Fibroblast of skin of back (primary cell): ENCODE results near the gene LANCL3.
A peak's percentile ranks its signal among the peaks of the same experiment; 100 is the strongest.
"Not testable (repeated sequence)": the region's sequence is repeated elsewhere in the genome, so short reads cannot be mapped to it uniquely, and the experiment has no call there.

Experiments
- DNase-seq: peaks from one replicate; pipeline ENCODE4 v3.0.0-alpha.2; 2013

The LANCL3 gene

DNA sequence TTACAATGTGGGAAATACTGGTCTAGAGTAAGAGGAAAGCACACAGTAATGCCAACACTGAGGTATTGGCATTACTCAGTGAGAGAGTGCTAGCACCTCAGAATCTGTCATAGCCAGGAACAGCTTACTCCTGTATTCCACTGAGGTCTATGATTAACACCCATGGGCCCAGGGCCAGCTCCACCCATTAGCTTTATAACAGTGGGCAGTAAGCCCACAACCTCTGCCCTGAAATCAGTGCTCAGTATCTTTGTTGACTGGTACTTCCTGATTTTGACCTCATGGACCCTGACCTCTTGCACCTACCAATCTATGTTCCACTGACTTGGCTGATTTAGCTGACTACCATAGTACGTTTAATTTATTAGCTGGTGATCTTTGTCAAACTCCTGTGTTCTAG lies 56.1 kb downstream of the LANCL3 start:
- DNase-seq, result no peak

DNA sequence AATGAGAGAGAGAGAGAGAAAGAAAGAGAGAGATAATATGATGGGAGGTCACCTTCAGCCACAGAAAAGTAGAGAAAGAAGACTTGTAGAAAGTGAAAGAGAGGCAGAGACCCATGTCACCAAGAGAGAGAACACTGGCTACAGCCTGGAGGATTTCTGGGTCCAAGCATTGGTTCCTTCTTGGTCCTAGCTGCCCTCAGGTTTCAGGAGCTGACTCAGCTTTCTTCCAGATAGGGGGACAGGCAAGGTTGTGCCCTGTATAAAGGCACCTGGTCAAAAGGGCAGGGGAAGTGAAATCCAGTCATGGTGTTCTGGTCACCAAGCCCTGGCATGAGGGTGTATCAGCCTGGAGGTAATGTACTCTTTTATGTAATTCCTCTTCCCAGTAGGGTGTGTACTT lies 66.6 kb downstream of the LANCL3 start:
- no peak for DNase-seq

DNA sequence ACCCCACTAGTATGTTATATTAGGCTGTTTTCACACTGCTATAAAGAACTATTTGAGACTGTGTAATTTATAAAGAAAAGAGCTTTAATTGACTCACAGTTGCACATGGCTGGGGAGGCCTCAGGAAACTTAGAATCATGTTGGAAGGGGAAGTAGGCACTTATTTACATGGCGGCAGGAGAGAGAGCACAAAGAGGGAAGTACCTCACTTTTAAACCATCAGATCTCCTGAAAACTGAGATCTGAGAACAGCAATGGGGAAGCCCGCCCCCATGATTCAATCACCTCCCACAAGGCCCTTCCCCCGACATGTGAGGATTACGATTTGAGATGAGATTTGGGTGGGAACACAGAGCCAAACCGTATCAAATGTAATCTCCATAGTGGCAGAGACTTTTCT lies 68.7 kb downstream of the LANCL3 start:
- no peak for DNase-seq

DNA sequence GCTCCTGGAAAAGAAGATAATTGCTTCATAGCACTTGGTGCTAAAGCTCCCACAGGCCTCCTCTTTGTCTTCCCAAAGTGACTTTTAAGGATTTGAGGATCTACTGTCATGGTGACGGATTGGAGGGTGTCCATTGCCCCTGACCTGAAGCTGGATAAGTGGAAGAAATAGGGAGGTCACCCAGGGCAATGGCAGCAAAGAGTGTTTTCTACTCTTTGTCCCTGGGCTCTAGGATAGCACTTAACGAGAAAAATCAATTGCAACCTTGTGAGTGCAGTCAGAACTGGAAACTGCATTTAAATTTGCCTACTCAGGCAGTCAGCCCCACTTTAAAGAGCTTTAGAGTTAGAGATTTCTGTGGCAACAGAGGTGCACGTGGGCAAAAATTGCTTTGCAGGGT lies 70.4 kb downstream of the LANCL3 start:
- DNase-seq, result no peak

DNA sequence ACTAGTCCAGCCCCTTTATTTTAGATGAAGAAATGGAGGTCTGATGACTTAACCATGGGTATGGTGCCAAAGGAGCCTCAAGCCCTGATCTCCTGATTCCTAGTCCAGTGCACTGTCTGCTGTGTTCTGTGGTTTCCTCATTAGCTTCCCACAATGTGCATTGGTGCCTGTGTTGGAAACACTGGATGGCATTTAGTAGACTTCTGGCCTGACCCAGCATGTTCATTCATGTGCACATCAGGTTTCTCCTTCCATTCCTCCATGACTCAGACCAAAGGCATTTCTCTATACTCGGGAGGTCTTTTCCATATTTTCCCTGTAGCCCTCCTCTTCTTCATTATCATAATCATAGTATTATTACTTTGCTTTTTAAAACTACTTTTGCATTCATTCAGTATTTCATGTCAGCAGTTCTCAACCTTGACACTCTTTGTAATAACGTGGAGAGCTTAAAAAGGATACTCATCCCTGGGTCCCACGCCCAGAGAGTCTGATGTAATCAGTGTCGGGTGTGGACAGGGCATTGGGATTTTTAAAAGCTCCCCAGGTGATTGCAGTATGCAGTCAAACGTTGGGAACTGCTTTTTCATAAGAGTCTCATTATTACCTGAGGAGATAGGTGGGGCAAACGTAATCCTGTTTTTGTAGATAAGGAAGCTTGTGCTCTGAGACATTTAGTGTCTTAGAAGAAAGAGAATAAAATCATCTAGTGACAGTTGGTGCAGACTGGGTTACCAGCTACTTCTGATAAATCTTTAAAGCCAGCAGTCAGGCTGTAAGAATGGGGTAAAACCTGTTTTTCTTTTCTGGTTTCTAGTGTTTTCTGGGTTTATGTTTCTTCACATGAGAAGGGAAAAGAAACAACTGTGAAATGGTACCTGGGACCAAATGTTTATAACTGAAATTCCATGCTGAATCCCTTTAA lies 73.2 kb downstream of the LANCL3 start:
- DNase-seq, result no peak

DNA sequence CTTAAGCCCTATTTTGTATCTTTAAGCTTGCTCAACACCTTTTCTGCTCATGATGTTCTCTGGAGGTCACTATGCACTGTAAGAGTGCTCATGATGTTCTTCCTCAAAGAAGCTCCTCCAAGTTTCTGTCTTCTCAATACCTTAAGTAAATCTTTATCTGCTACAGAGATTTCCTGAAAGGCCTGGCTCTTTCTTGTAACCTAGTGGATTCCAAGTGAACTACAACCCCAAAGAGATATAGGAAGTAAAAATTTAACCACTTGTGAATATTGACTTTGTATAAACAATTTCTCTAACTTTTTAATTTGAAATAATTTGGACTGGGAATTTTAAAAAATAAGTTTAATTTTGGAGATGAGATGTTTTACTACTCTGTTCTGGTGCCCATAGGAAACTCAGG lies 74.8 kb downstream of the LANCL3 start:
- DNase-seq, result no peak

DNA sequence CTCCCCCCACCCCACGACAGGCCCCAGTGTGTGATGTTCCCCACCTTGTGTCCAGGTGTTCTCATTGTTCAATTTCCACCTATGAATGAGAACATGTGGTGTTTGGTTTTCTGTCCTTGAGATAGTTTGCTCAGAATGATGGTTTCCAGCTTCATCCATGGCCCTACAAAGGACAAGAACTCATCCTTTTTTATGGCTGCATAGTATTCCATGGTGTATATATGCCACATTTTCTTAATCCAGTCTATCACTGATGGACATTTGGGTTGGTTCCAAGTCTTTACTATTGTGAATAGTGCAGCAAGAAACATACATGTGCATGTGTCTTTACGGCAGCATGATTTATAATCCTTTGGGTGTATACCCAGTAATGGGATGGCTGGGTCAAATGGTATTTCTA lies 79.4 kb downstream of the LANCL3 start:
- DNase-seq, result not testable (repeated sequence)

DNA sequence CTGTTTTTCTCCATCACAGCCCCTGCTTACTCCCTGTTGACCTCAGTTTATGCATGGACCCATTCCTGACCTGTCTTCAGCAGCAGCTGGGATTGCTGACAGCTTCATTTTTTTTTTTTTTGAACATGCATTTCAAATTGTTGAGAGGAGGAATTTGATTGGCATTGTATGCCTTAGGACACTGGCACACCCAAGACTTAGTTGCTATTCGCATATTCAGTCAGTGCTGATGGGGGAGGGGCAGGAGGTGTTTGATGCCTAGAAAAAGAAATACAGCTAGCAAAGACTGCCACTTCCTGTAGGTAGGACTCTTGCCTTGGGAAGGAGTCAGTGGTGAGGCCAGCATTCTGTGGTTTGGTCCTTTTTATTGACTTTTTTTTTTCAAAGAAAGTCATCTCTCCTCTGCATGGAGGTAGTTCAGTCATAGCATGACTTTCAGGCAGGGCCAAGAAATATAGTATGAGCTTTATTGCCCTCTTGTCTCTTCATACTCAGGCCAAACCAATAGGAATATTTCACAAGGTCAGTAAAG lies 80.5 kb downstream of the LANCL3 start:
- no peak for DNase-seq

DNA sequence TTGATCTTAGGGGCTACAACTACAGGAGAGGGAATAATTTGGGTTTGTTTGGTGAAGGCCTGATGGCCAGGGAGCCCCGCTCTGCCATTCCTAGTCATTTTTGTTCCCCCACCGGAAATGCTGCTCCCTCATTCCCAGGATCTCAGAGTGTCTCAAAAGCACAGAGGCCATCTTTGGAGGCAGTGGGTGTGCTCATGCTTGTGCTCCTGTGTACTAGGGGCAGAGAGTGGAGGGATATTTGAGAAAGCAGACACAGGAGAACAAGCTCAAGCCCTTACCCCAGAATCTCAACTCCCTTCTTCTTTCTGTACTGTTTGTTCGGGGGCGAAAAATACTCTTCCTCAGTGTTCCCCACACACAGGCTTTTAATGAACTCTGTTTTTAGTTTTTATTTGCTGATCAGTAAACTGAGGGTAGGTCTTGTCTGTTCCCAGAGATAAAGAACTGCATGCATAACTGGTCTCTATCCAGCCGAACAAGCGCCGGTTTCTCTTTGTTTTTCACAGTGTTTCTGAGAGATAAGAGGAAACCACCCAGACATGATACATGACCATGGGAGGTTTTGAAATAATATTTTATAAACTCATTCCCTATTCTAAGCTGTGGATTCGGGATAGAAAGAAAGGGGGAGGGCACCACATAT lies 81.2 kb downstream of the LANCL3 start:
- DNase-seq, result no peak

DNA sequence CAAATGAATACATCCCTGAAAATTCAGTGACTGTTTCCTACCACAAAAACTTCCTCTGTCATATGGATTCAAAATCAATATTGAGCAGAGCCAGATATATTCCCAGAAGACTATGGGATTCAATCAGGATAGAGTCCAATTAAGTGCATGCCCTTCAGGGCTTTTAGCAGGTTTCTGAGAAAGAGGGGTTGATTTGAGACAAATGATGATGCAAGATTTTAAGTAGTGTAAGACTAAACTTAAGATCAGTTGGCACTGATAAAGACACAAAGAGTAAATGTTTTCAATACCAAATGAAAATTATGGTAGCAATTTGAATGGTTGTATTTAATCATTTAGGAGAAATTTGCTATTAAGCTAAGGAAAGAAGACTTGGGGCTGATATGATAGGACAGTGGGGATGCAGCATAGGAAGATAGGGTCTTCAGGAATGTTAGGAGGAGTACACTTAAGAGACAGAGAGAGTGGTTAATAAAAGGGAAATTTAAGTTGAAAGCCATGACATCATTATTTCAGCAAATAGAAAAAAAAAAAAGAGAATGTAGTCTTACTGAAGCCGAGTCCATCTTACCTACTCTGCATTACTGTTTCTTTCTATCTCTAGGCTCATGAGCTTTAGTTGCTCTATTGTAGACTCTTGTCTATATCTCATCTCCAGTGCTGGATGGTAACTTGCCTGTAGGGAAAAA lies 82.1 kb downstream of the LANCL3 start:
- no peak for DNase-seq

DNA sequence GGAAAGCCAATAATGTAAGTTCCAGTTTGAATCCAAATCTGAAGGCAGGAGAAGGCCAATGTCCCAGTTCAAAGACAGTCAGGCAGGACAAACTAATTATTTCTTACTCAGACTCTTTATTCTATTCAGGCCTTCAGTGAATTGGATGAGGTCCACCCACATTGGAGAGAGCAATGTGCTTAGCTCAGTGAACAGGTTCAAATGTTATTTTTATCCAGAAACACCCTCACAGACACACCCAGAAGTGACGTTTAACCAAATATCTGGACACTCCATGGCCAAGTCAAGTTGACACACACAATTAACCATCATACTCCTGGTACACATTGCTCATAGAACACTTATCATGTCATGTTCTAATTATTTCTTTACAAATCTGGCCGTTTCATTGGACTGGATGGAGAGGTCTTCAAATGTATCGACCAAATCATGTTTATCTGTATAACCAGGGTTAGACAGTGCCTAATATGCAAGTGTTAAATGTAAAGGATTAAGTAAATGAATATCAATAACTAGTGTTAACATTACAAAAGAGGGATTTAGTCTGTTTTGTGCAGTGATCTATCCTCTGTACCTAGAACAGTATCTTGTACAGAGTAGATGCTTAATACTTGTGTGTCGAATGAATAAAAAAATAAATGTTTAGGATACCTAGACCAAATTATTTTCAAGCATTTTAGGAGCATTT lies 87.0 kb downstream of the LANCL3 start:
- no peak for DNase-seq

DNA sequence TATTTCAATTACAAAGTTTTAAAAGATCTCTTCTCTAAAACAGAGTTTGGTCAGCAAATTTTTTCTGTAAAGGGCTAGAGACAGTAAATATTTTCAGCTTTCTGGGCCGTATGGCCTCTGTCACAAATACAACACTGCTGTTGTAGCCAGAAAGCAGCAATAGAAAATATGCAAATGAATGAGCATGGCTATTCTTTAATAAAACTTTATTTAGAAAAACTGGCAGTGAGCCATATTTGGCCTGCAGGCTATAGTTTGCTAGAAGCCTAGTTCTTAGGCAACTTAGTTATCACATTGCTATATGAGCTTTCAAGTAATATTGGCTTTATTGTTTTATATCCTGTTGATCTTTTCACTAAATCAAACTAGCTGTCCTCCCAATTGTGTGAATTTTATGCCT lies 87.6 kb downstream of the LANCL3 start:
- no peak for DNase-seq

DNA sequence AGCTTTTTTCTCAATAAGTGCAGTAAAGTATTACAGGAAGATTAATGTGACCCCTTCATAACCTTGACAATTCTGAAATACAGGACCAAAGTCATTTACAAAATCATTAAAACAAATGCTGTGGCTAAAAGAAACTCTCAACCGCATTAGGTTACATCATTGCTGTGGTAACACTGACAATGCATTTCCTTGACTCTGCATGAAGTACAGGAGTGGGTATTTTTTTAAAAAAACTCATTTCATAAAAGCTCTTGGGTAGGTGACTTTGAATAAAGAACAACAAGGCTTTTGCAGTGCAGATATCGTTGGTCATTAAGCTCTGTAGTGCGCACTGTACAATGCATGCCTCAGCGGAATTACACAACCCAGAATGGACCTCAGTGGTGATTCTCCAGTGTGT lies 90.7 kb downstream of the LANCL3 start:
- no peak for DNase-seq

DNA sequence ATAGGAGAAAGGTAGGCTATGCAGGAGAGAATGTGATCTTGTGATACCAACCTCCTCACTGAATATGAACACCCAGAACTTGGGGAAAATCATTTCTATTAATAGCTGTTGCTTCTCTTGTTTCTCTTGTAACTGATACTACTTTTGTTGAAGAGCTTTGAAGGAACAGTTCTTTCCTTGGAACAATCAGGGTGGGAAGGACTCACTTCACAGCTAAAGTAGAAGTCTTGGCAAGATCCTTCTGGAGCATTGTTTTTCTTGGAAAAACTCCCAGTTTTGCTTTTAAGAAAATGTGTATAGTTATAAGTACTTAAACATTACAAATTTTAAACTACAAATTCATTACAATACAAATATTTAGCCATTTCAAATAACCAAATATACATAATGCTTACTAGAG lies 95.1 kb downstream of the LANCL3 start:
- peak; percentile 11 for DNase-seq

DNA sequence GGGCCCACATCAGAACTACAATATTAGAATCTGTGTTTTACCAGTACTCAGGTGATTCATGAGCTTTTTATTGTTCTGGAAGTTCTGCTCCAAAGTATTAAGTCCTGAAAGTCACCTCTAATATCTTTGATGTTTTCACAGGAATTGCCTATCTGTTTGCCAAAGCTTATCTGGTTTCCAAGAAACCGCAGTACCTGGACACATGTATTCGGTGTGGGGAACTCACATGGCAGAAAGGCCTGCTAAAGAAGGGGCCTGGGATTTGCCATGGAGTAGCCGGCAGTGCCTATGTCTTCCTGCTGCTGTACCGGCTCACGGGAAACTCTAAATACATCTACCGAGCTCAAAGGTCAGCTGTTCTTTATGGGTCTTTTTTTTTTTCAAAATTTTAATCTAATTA lies 95.7 kb downstream of the LANCL3 start:
- no peak for DNase-seq

DNA sequence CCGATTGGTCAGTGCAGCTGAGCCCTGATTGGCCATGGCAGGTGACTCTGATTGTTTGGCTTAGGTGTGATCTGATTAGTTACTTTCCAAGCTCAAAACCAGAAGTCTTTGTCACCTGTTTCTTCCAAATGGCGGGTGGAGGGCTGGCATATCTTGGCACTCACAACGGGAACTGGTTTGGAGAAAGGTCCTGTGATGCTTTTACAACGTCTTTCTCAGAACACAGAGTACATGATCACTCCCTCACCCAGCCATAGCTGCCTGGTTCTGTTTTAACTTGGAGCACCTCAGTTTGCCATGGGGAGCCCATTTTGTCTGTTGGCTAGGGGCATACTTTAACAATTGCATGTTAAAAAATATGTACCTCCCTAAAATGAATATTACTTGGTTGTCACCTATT lies 101.1 kb downstream of the LANCL3 start:
- no peak for DNase-seq

DNA sequence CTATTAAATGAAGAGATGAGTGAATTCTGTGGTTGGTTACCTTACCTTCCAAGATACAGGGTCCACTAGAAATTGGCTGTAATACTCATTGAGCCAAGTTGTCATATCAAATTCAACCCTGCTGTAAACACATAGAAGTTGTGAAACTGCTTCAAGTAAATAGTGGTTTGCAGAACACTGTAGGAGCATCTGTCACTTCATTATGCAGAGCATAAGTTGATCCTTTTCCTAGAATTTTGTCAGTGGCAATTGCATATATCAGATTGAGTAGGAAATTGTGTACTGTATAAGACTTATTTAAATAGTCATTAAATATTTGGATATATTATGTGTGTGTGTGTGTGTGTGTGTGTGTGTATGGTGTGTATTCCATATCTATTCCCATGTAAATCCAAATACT lies 105.3 kb downstream of the LANCL3 start:
- no peak for DNase-seq

DNA sequence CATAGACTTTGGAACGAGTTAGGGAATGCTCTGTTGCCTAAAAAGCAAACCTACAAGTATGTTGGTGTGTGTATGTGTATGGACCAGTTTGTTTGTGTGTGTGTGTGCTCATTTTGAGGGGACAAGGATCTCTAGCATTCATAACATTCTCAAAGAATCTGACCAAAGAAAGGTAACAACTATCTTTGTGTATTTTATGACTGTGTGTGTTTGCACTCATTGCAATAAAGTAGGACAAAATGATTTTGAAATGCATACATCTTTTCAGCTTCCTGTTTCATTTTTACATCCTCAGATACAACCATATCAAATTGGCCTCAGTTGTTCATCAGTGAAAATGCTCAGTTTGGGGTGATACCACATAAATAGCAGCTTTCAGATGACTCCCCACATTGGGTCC lies 105.8 kb downstream of the LANCL3 start:
- DNase-seq, result no peak

DNA sequence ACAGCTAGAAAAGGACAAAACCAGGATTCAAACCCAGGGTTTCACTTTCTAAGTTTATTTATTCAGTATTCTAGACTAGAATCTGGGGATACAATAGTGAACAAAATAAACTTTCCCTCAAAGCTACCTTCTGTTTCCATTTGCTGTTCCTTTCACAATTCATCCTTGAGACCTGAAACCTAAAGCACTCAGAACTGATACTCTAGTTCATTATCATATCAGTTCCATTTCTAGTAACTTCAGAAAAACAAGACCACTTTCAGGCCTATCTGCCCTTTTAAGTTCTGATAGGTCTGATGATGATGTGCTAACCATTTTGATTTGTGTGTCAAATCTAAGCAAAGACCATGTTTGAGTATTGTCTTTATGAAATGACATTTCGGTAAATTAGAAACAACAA lies 106.3 kb downstream of the LANCL3 start:
- no peak for DNase-seq

DNA sequence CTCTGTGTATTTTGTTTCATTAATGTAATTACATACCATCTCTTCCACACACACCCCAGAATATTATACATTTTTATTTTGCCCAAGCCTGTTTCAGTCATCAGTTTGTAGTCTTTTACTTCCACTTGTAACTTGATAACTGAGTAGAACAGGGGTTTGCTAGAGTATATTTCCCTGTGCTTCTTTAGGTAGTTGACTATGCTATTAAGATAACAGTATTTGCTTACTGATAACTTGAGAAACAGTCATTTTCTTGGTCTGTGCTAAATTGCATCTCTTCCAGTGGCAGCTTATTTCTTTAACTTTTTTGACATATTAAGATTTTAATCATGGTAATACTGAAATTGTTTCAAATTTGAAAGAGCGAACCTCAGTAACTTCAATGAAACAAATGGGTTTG lies 107.1 kb downstream of the LANCL3 start:
- DNase-seq, result no peak

DNA sequence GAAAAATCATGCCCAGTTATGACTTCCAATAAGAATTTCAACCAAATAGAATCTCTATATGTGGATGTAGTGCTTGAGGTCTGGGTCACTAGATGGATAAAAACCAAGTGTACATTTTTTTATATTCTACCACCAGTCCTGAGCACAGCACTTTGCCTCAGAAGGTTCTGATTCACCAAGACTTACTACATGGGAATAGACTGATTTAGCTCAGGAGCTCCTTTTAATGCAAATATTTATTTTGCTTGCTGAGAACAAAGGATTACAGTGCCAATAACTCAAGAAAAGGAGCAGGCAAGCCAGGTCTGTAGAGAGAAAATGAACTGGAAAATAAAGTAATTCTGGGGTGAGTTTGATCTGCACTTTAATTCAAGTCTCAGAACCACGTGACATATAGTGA lies 107.8 kb downstream of the LANCL3 start:
- DNase-seq, result no peak

DNA sequence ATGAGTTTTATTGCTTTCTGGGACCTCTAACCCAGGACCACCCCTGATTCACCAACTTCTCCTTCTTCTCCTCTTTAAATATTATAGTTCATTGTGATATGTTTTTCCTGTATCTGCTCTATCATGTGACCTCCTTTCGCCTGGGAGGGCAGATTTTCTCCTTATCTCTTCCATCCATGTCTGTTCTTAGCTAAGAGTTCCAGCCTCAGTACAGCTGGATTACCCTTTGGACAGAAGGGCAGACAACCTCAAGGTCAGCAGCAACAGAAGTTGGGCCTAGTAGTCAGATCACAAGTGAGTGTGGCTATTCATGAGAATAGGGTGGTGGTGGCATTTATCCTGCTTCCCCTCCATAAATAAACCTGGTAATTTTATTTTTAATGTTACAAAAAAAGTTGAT lies 108.4 kb downstream of the LANCL3 start:
- no peak for DNase-seq

DNA sequence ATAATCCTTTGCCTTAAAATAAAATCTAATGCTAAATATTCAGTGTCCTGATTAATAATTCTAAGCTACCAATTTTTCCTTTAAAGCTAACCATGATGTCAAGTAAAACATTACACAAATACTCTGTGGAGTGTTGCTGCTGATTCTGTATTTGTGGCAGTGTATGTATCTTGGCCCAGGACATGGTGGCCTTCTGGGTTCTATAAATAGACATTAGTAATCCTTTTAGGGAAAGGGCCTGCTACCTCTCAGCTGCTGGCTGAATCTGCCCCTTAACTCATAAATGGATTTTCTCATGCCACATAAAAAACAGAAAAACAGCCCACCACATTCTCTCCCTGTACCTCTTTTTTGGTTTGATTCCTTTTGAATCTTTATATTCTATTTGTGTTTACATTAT lies 113.0 kb downstream of the LANCL3 start:
- no peak for DNase-seq
